MCF 10A (cell line): ENCODE data around the gene FILIP1. TPM values are rescaled to one million over a fixed set of nuclear protein-coding genes. Genes with fewer than 3 reads are reported as not detected.

ENCODE experiments used
- BruUV-seq: library from RNA; stranded (reverse); fragments of 400-500 nt; replicated peaks from 2 replicates; lab custom pipeline; 2021; lab: Mats Ljungman, UMichigan
- CTCF ChIA-PET: fragments of 300-600 bp; sonication (Branson Sonifier 250); formaldehyde crosslinking; extraction: SDS; loops from one replicate; lab custom pipeline; 2021; ENCODE audit warnings: antibody characterized with exemption, inconsistent platforms; lab: Yijun Ruan, JAX
- POLR2A ChIA-PET: fragments of 300-600, 350-650 bp; sonication (Branson Sonifier 250); formaldehyde crosslinking; extraction: SDS; loops from one replicate; lab custom pipeline; 2020; ENCODE audit warnings: antibody characterized with exemption, inconsistent platforms; lab: Yijun Ruan, JAX
- DNase-seq: peaks from one replicate; pipeline ENCODE4 v3.0.0-alpha.2; 2018; ENCODE audit not compliant: unreplicated experiment
- H3K27ac Mint-ChIP-seq: one replicate; pipeline ENCODE4 v1.8.0; 2022; ENCODE audit warnings: mild to moderate bottlenecking, low read depth, mixed read lengths; ENCODE audit not compliant: unreplicated experiment
- H3K27me3 Mint-ChIP-seq: one replicate; pipeline ENCODE4 v1.8.0; 2022; ENCODE audit warnings: mixed read lengths; ENCODE audit not compliant: insufficient read depth, unreplicated experiment
- H3K36me3 Mint-ChIP-seq: one replicate; pipeline ENCODE4 v1.8.0; 2022; ENCODE audit warnings: mild to moderate bottlenecking, moderate library complexity, mixed read lengths; ENCODE audit not compliant: insufficient read depth, unreplicated experiment
- H3K4me1 Mint-ChIP-seq: one replicate; pipeline ENCODE4 v1.8.0; 2022; ENCODE audit warnings: mixed read lengths; ENCODE audit not compliant: insufficient read depth, unreplicated experiment
- H3K4me3 Mint-ChIP-seq: one replicate; pipeline ENCODE4 v1.8.0; 2022; ENCODE audit warnings: mild to moderate bottlenecking, moderate library complexity, mixed read lengths; ENCODE audit not compliant: unreplicated experiment
- H3K9me3 Mint-ChIP-seq: one replicate; pipeline ENCODE4 v1.8.0; 2022; ENCODE audit warnings: mixed read lengths; ENCODE audit not compliant: unreplicated experiment
- intact Hi-C: fragments of 100-400 bp; cut with micrococcal nuclease; formaldehyde crosslinking; loops from 2 replicates; pipeline ENCODE4 v1.14.1; 2022
- total RNA-seq: library from RNA; stranded (reverse); gene quantifications from 2 replicates; pipeline ENCODE4 v1.2.3, GENCODE V29; 2022
- TF ChIP-seq, protein P1 (sequence below): fragments of 200-600 bp; IDR thresholded peaks from one replicate; pipeline ENCODE4 v1.8.0; 2022; ENCODE audit warnings: antibody characterized with exemption, mild to moderate bottlenecking; ENCODE audit not compliant: unreplicated experiment

The FILIP1 gene
- total RNA-seq, 1 experiment from 2014 or later = 0.14 TPM

DNA sequence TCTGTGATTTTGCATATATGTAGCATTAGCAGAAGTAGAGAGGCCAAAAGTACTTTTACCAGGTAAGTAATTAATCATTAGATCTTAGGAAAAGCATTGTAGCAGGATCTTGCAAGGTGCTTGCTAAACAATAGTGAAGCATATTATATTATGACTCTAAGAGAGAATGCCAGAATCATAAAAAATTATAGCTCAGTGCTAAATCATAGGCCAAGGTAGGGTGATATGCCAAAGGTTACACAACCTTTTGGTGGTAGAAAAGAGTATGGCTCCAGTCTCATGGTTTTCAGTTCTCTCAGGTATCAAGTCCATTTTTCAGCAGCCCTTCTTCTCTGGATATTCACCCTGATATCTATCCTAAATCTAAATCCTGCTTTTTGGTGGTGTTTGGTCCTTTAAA lies 192.1 kb downstream of the FILIP1 start:
- CTCF ChIA-PET = interaction anchor here (2.0 to 4.5 kb wide), 3 partner anchors 203 to 226 kb away, joined by 7 to 28 read pairs (median 22); no protein-coding TSS in a partner anchor
- no peak for DNase-seq
- H3K27me3 Mint-ChIP-seq = no peaks in the 10 kb centered on the region
- H3K4me1 Mint-ChIP-seq = no peaks in the 10 kb centered on the region
- H3K36me3 Mint-ChIP-seq = no peaks in the 10 kb centered on the region
- no peak overlapping the region for H3K4me3 Mint-ChIP-seq
- TF ChIP-seq, protein P1, sequence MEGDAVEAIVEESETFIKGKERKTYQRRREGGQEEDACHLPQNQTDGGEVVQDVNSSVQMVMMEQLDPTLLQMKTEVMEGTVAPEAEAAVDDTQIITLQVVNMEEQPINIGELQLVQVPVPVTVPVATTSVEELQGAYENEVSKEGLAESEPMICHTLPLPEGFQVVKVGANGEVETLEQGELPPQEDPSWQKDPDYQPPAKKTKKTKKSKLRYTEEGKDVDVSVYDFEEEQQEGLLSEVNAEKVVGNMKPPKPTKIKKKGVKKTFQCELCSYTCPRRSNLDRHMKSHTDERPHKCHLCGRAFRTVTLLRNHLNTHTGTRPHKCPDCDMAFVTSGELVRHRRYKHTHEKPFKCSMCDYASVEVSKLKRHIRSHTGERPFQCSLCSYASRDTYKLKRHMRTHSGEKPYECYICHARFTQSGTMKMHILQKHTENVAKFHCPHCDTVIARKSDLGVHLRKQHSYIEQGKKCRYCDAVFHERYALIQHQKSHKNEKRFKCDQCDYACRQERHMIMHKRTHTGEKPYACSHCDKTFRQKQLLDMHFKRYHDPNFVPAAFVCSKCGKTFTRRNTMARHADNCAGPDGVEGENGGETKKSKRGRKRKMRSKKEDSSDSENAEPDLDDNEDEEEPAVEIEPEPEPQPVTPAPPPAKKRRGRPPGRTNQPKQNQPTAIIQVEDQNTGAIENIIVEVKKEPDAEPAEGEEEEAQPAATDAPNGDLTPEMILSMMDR = no peak
- POLR2A ChIA-PET = interaction anchor here (0.7 kb wide), 1 partner anchor 15 kb away, joined by 3 read pairs; no protein-coding TSS in a partner anchor
- no peaks in the 10 kb centered on the region for H3K9me3 Mint-ChIP-seq
- no TSS peak for BruUV-seq
- no peak overlapping the region for H3K27ac Mint-ChIP-seq
- intact Hi-C loops = no loop called here

DNA sequence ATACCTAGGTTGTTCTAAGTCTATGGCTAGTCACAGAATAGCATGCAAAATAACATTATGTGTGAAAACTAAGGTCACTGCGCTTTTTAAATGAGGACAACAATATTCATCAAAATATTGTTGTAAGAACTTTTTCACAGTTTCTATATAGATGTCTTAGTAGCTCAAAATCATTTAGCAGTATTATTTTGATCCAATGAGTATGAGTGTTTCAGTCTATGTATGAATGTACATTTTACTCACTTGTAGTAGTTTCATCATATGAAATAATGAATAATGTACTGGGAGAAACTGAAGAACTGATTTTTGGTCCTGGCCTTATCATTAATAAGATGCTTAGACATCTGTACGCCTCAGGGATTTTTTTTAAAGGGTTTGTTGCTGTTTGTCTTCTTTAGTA lies 192.5 kb downstream of the FILIP1 start:
- Mint-ChIP-seq H3K9me3 (no peaks in the 10 kb centered on the region), H3K36me3 (no peaks in the 10 kb centered on the region), H3K4me1 (no peaks in the 10 kb centered on the region), H3K27me3 (no peaks in the 10 kb centered on the region), H3K4me3 (no peak overlapping the region), H3K27ac (no peak overlapping the region)
- CTCF ChIA-PET = interaction anchor here (1.0 to 4.5 kb wide), 4 partner anchors 66 to 227 kb away, joined by 4 to 28 read pairs (median 14); no protein-coding TSS in a partner anchor
- BruUV-seq = no TSS peak
- intact Hi-C loops = no loop called here
- POLR2A ChIA-PET = interaction anchor here (0.7 to 1.6 kb wide), 2 partner anchors 14 to 15 kb away, joined by 3 to 5 read pairs; no protein-coding TSS in a partner anchor
- TF ChIP-seq, protein P1 = no peak
- no peak for DNase-seq

DNA sequence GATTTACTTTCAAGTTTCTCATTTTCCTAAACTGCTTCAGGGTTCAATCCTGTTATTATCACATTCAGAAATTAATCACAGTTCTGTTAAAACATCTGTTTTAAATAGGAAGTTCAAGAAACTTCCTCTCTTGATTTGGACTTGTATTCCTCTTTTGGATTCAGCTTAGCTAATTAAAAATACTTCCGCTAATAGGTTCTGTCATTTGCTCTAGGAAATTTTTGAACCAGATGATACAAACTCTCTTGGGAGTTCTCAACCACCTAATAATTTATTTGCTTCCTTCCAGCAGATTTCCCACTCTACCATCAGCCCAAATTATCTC lies 193.1 kb downstream of the FILIP1 start:
- H3K27ac Mint-ChIP-seq = no peak overlapping the region
- ChIA-PET CTCF (interaction anchor here (0.6 to 4.5 kb wide), 10 partner anchors 30 to 1795 kb away, joined by 3 to 28 read pairs (median 4); no protein-coding TSS in a partner anchor), POLR2A (interaction anchor here (0.9 to 1.6 kb wide), 6 partner anchors 14 to 224 kb away, joined by 3 to 5 read pairs (median 4); partner anchors contain the start of gene TMEM30A)
- no peaks in the 10 kb centered on the region for H3K36me3 Mint-ChIP-seq
- no peaks in the 10 kb centered on the region for H3K9me3 Mint-ChIP-seq
- H3K4me3 Mint-ChIP-seq = no peak overlapping the region
- H3K4me1 Mint-ChIP-seq = no peaks in the 10 kb centered on the region
- no peak for DNase-seq
- BruUV-seq = no TSS peak
- no peaks in the 10 kb centered on the region for H3K27me3 Mint-ChIP-seq
- intact Hi-C loops = no loop called here
- TF ChIP-seq, protein P1 = no peak

DNA sequence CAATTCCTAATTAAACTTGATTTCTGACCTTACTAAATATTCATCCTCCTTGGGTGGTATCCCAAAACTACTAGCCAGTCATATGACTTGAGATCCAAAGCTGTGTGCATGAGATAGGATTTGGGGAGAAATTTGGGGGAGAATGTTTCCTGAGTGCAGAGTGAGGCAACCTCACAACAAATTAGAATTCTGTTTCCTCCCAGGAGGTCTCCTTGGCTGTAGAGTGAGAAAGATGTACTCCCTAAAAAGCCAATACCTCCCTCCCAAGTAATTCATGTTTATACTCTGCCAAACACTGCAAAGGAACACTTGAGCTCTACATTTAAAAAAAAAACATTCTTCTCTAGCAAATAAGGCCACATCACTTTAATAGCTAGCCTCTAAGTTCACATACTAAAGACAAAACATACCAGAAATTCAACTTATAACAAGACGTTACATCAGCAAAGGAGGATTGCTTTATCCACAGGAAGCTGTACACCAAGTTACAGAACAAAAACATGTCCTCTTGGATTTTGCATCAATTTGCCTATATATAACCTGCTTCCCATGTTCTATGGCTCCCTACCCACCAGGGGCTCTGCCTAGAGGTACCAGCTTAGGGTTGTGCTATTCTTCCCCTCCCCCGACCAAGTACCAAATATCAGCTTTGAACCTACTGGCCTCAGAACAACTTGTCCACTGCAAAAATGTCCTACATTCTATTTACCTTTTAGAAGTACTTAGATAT lies 193.6 kb downstream of the FILIP1 start:
- TF ChIP-seq, protein P1 = no peak
- H3K4me1 Mint-ChIP-seq = no peaks in the 10 kb centered on the region
- ChIA-PET POLR2A (interaction anchor here (0.9 to 1.6 kb wide), 7 partner anchors 15 to 227 kb away, joined by 3 to 5 read pairs (median 3); partner anchors contain the start of gene TMEM30A), CTCF (interaction anchor here (0.6 to 4.5 kb wide), 12 partner anchors 30 to 1795 kb away, joined by 3 to 28 read pairs (median 4); no protein-coding TSS in a partner anchor)
- BruUV-seq = no TSS peak
- no peak overlapping the region for H3K27ac Mint-ChIP-seq
- intact Hi-C loops = no loop called here
- H3K36me3 Mint-ChIP-seq = no peaks in the 10 kb centered on the region
- no peaks in the 10 kb centered on the region for H3K27me3 Mint-ChIP-seq
- DNase-seq = no peak
- H3K9me3 Mint-ChIP-seq = no peaks in the 10 kb centered on the region
- no peak overlapping the region for H3K4me3 Mint-ChIP-seq
